SK-N-SH treated with all-trans-retinoic acid at 6 μM for 48 hours (cell line): ENCODE results near the gene PIK3R1.

Source experiments
- ZFP30 ChIP-seq: fragments of 450-650 bp; formaldehyde crosslinking; IDR thresholded peaks from 2 replicates; pipeline ENCODE4 v1.5.0; 2022; ENCODE audit warnings: mild to moderate bottlenecking, moderate library complexity
- ZNF565 ChIP-seq: fragments of 450-650 bp; formaldehyde crosslinking; conservative IDR thresholded peaks from 2 replicates; pipeline ENCODE4 v1.5.0; 2020; ENCODE audit warnings: low read depth, mild to moderate bottlenecking, moderate library complexity
- ZNF70 ChIP-seq: fragments of 450-650 bp; formaldehyde crosslinking; IDR thresholded peaks from 2 replicates; pipeline ENCODE4 v1.5.0; 2020; ENCODE audit warnings: mild to moderate bottlenecking, moderate library complexity
- TF ChIP-seq, protein P1 (sequence below): fragments of 250-450 bp; sonication (Bioruptor Pico); IDR thresholded peaks from 2 replicates; pipeline ENCODE4 v1.5.0; 2020; ENCODE audit warnings: mild to moderate bottlenecking, moderate library complexity
- TF ChIP-seq, protein P2 (sequence below): fragments of 250-450 bp; sonication (Bioruptor Pico); IDR thresholded peaks from 2 replicates; pipeline ENCODE4 v1.8.0; 2021; ENCODE audit warnings: low read depth, mild to moderate bottlenecking, moderate library complexity, borderline replicate concordance

DNA sequence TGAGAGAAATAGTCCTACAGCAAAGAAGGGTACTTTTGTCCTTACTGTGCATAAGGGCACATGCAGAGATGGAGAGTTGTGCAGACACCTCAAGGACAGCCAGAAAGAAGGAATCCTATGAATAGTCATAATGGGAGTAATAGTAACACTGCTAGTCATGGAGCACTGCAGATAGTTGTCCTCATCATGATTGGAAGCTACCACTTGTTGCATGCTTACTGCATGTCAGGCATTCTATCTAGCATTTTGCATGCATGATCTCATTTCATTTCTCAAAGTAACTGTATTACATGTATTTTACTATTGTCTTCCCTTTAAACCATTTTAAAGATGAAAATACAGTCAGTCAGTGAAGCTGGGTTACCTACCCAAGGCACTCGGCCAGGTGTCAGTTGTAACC, 81.3 kb downstream of the PIK3R1 start:
- no peak for TF ChIP-seq ZFP30
- TF ChIP-seq ZNF70 (CRISPR knock-in tag) = no peak
- TF ChIP-seq, protein P1, sequence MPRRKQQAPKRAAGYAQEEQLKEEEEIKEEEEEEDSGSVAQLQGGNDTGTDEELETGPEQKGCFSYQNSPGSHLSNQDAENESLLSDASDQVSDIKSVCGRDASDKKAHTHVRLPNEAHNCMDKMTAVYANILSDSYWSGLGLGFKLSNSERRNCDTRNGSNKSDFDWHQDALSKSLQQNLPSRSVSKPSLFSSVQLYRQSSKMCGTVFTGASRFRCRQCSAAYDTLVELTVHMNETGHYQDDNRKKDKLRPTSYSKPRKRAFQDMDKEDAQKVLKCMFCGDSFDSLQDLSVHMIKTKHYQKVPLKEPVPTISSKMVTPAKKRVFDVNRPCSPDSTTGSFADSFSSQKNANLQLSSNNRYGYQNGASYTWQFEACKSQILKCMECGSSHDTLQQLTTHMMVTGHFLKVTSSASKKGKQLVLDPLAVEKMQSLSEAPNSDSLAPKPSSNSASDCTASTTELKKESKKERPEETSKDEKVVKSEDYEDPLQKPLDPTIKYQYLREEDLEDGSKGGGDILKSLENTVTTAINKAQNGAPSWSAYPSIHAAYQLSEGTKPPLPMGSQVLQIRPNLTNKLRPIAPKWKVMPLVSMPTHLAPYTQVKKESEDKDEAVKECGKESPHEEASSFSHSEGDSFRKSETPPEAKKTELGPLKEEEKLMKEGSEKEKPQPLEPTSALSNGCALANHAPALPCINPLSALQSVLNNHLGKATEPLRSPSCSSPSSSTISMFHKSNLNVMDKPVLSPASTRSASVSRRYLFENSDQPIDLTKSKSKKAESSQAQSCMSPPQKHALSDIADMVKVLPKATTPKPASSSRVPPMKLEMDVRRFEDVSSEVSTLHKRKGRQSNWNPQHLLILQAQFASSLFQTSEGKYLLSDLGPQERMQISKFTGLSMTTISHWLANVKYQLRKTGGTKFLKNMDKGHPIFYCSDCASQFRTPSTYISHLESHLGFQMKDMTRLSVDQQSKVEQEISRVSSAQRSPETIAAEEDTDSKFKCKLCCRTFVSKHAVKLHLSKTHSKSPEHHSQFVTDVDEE (CRISPR knock-in tag) = no peak
- no peak for TF ChIP-seq ZNF565 (CRISPR knock-in tag)
- TF ChIP-seq, protein P2, sequence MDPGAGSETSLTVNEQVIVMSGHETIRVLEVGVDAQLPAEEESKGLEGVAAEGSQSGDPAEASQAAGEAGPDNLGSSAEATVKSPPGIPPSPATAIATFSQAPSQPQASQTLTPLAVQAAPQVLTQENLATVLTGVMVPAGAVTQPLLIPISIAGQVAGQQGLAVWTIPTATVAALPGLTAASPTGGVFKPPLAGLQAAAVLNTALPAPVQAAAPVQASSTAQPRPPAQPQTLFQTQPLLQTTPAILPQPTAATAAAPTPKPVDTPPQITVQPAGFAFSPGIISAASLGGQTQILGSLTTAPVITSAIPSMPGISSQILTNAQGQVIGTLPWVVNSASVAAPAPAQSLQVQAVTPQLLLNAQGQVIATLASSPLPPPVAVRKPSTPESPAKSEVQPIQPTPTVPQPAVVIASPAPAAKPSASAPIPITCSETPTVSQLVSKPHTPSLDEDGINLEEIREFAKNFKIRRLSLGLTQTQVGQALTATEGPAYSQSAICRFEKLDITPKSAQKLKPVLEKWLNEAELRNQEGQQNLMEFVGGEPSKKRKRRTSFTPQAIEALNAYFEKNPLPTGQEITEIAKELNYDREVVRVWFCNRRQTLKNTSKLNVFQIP (CRISPR knock-in tag) = no peak
